Cortex of kidney (tissue), 1 donor: ENCODE measurements around the gene TIGD6.
A peak's percentile ranks its signal among the peaks of the same experiment; 100 is the strongest.
"Not testable (repeated sequence)": the region's sequence is repeated elsewhere in the genome, so short reads cannot be mapped to it uniquely, and the experiment has no call there.

Source experiments
- DNase-seq: peaks from one replicate; lab custom pipeline; 2025; lab: John Stamatoyannopoulos, UW

Gene TIGD6

GRCh38 chr5:149975409-149975808, 25.0 kb downstream of the TIGD6 start:
- no peak for DNase-seq

- no peak for DNase-seq
Measured at GRCh38 chr5:149969181-149969930, 31.1 kb downstream of the TIGD6 start.

- no peak for DNase-seq
Measured at GRCh38 chr5:149966946-149967345, 33.5 kb downstream of the TIGD6 start.

- DNase-seq, result no peak
Measured at GRCh38 chr5:149963729-149964128, 36.7 kb downstream of the TIGD6 start.

GRCh38 chr5:149962601-149963300, 37.7 kb downstream of the TIGD6 start:
- DNase-seq, result no peak

- no peak for DNase-seq
Measured at GRCh38 chr5:149961957-149962409, 38.5 kb downstream of the TIGD6 start.

GRCh38 chr5:149961186-149961685, 39.2 kb downstream of the TIGD6 start:
- no peak for DNase-seq

GRCh38 chr5:149960272-149961185, 39.9 kb downstream of the TIGD6 start, which contains the start of gene SLC26A2:
SLC26A2 (plus strand) TSS chr5:149960758; CDS start chr5:149977653, 16,895 bp downstream.
- DNase-seq, result peak; percentile 85

GRCh38 chr5:149959406-149960236, 40.8 kb downstream of the TIGD6 start:
- no peak for DNase-seq

GRCh38 chr5:149957855-149958254, 42.6 kb downstream of the TIGD6 start:
- DNase-seq, result no peak

GRCh38 chr5:149956685-149957084, 43.8 kb downstream of the TIGD6 start:
- no peak for DNase-seq

GRCh38 chr5:149954798-149955197, 45.7 kb downstream of the TIGD6 start:
- no peak for DNase-seq

GRCh38 chr5:149953436-149954121, 46.9 kb downstream of the TIGD6 start:
- no peak for DNase-seq

- no peak for DNase-seq
Measured at GRCh38 chr5:149951138-149951749, 49.2 kb downstream of the TIGD6 start.

- DNase-seq, result no peak
Measured at GRCh38 chr5:149948993-149949392, 51.5 kb downstream of the TIGD6 start.

GRCh38 chr5:149946118-149946517, 54.3 kb downstream of the TIGD6 start:
- DNase-seq, result no peak

GRCh38 chr5:149944666-149945065, 55.8 kb downstream of the TIGD6 start, which contains the start of gene PDE6A:
PDE6A (minus strand) TSS chr5:149944793; CDS start chr5:149944673, 120 bp downstream.
- no peak for DNase-seq

GRCh38 chr5:149943177-149943949, 57.1 kb downstream of the TIGD6 start:
- not testable (repeated sequence) for DNase-seq
